Skeletal muscle tissue (tissue), 4 donors: ENCODE data around the gene TBC1D7. TPM values are rescaled to one million over a fixed set of nuclear protein-coding genes. Genes with fewer than 3 reads are reported as not detected.

Experiments used
- H3K27ac ChIP-seq: one replicate; pipeline ENCODE4 v1.7.0; 2013; ENCODE audit warnings: mild to moderate bottlenecking, low read depth, low read length, inconsistent platforms
- H3K27me3 ChIP-seq, 3 donors: one replicate each; pipeline ENCODE4 v1.7.0; 2013; ENCODE audit warnings: low read length in 3 of 3; ENCODE audit not compliant: control insufficient read depth in 3 of 3, insufficient read depth in 3 of 3
- H3K36me3 ChIP-seq, 3 donors: one replicate each; pipeline ENCODE4 v1.7.0; 2013; ENCODE audit warnings: low read length in 3 of 3; ENCODE audit not compliant: control insufficient read depth in 3 of 3, insufficient read depth in 3 of 3
- H3K4me1 ChIP-seq, 3 donors: one replicate each; pipeline ENCODE4 v1.7.0; 2013; ENCODE audit warnings: low read length in 3 of 3, mild to moderate bottlenecking in 3 of 3; ENCODE audit not compliant: control insufficient read depth in 3 of 3, insufficient read depth in 3 of 3
- H3K4me3 ChIP-seq, 3 donors: one replicate each; pipeline ENCODE4 v1.7.0; 2013; ENCODE audit warnings: low read length in 3 of 3
- H3K9ac ChIP-seq, 3 donors: one replicate each; pipeline ENCODE4 v1.7.0; 2013; ENCODE audit warnings: low read length in 3 of 3, mild to moderate bottlenecking in 3 of 3, moderate library complexity in 2 of 3, low read depth in 1 of 3
- H3K9me3 ChIP-seq, 3 donors: one replicate each; pipeline ENCODE4 v1.7.0; 2013; ENCODE audit warnings: low read length in 3 of 3; ENCODE audit not compliant: control insufficient read depth in 3 of 3
- total RNA-seq: library from RNA; depleted of rRNA; stranded (reverse); fragments of >200 nt; gene quantifications from one replicate; pipeline ENCODE4 v1.2.3, GENCODE V29; 2014
- donor health status: Osteomylitis.

TBC1D7 gene
- 17.7 TPM for total RNA-seq

GRCh38 chr6:13328076-13328874, at the start of gene TBC1D7:
Gene TBC1D7, minus strand, starts transcription at chr6:13328537. Its CDS starts 1,639 bp downstream, at chr6:13326898.
- peak within 1 kb of the TSS; percentile 92 to 98 (median 95) for H3K4me3 ChIP-seq
- no peaks in the 10 kb centered on the region for H3K27me3 ChIP-seq
- H3K9ac ChIP-seq, result peak within 1 kb of the TSS; percentile 90 to 97 (median 91)
- no peaks in the 10 kb centered on the region for H3K9me3 ChIP-seq
- peaks cover 3 to 13% (median 6%) of the 10 kb centered on the region in 3 donors for H3K36me3 ChIP-seq
- peaks cover 3 to 13% (median 8%) of the 10 kb centered on the region in 3 donors for H3K4me1 ChIP-seq
- peak within 1 kb of the TSS; percentile 90 for H3K27ac ChIP-seq

- Histone ChIP-seq H3K4me3 (no peak overlapping the region), H3K9ac (no peak overlapping the region), H3K27ac (no peak overlapping the region), H3K4me1 (peaks cover 4 to 10% (median 6%) of the 10 kb centered on the region in 3 donors), H3K27me3 (no peaks in the 10 kb centered on the region), H3K9me3 (peaks cover 0 to 2% (median 0%) of the 10 kb centered on the region in 3 donors), H3K36me3 (no peaks in the 10 kb centered on the region)
Measured at GRCh38 chr6:13377054-13377758, 48.9 kb upstream of the TBC1D7 start.

- peaks cover 0 to 2% (median 0%) of the 10 kb centered on the region in 3 donors for H3K9me3 ChIP-seq
- no peak overlapping the region for H3K27ac ChIP-seq
- H3K9ac ChIP-seq, result no peak overlapping the region
- H3K36me3 ChIP-seq, result no peaks in the 10 kb centered on the region
- peaks cover 4 to 16% (median 6%) of the 10 kb centered on the region in 3 donors for H3K4me1 ChIP-seq
- H3K4me3 ChIP-seq, result no peak overlapping the region
- no peaks in the 10 kb centered on the region for H3K27me3 ChIP-seq
Measured at GRCh38 chr6:13375360-13375878, 47.1 kb upstream of the TBC1D7 start.

DNA sequence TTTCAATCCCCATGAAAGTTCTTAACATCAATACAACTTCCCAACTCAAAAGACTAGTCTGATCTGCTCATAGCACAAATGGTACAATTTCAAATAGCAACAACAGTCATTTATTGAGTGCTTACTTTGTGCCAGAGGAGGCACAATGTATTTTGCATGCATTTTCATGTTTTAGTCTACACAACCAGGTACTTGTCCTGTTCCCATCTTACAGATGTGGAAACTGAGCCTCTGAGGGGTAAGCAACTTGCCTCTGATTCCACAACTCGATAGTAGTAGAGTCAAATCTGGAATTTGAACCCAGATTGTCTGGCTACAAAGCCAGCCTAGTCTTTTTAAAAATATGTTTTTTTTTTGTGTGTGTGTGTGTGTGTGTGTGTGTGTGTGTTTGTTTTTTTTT, 45.6 kb upstream of the TBC1D7 start:
- no peak overlapping the region for H3K27ac ChIP-seq
- peaks cover 0 to 2% (median 0%) of the 10 kb centered on the region in 3 donors for H3K9me3 ChIP-seq
- H3K9ac ChIP-seq, result no peak overlapping the region
- no peaks in the 10 kb centered on the region for H3K36me3 ChIP-seq
- H3K27me3 ChIP-seq, result no peaks in the 10 kb centered on the region
- no peak overlapping the region for H3K4me3 ChIP-seq
- peaks cover 3 to 15% (median 4%) of the 10 kb centered on the region in 3 donors for H3K4me1 ChIP-seq

GRCh38 chr6:13373488-13373886, 45.1 kb upstream of the TBC1D7 start:
- Histone ChIP-seq H3K9ac (no peak overlapping the region), H3K27ac (no peak overlapping the region)

DNA sequence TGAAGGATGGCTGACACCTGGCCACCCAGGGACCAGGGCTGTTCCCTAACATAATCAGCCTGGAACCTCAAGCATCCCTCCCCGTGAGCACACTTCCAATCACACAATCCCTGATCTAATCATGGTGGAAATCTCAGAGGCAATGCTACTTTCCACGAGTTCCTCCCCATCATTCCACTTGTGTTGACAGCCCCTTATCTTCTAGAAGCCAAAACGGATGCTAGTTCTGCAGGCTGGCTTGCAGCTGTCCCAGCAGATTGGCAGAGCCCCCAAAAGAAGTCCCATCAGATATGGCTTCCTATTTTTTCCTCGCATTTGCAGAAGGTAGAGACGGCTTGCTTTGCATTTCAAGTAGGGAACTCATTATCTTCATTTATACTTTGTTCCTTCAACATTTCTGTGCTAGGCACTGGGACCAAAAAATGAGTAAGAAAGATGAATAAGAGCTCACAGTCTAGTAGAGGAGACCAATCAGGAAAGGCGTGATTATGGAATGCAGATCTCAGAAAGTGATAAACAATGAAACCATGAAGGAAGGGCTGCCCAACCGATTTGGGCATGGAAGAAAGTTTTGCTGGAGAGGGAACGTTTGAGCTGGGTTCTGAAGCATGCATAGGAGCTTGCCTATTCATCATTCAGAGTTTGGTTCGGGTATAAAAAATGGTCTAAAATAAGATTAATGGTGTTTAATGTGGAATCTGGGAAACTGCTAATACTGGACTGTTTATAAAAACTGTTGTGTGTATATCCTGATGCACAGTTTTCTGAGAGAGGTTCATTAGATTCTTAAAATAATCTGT, 44.6 kb upstream of the TBC1D7 start:
- peaks cover 0 to 2% (median 0%) of the 10 kb centered on the region in 3 donors for H3K9me3 ChIP-seq
- H3K27ac ChIP-seq, result no peak overlapping the region
- no peaks in the 10 kb centered on the region for H3K36me3 ChIP-seq
- no peak overlapping the region for H3K4me3 ChIP-seq
- no peak overlapping the region for H3K9ac ChIP-seq
- H3K27me3 ChIP-seq, result no peaks in the 10 kb centered on the region
- peaks cover 2 to 20% (median 7%) of the 10 kb centered on the region in 3 donors for H3K4me1 ChIP-seq

More at GRCh38 chr6:13373488-13373886, 45.1 kb upstream of the TBC1D7 start:
- peaks cover 0 to 2% (median 0%) of the 10 kb centered on the region in 3 donors for H3K9me3 ChIP-seq
- no peaks in the 10 kb centered on the region for H3K36me3 ChIP-seq
- peaks cover 0 to 17% (median 2%) of the 10 kb centered on the region in 3 donors for H3K4me1 ChIP-seq
- no peaks in the 10 kb centered on the region for H3K27me3 ChIP-seq
- no peak overlapping the region for H3K4me3 ChIP-seq

GRCh38 chr6:13372076-13372475, 43.7 kb upstream of the TBC1D7 start:
- Histone ChIP-seq H3K4me1 (peaks cover 4 to 28% (median 9%) of the 10 kb centered on the region in 3 donors), H3K9me3 (no peaks in the 10 kb centered on the region), H3K27me3 (no peaks in the 10 kb centered on the region), H3K36me3 (no peaks in the 10 kb centered on the region), H3K4me3 (no peak overlapping the region), H3K9ac (no peak overlapping the region), H3K27ac (no peak overlapping the region)

- no peak overlapping the region for H3K9ac ChIP-seq
- no peaks in the 10 kb centered on the region for H3K9me3 ChIP-seq
- no peak overlapping the region for H3K27ac ChIP-seq
- H3K4me1 ChIP-seq, result peaks cover 4 to 28% (median 9%) of the 10 kb centered on the region in 3 donors
- no peaks in the 10 kb centered on the region for H3K27me3 ChIP-seq
- H3K4me3 ChIP-seq, result no peak overlapping the region
- no peaks in the 10 kb centered on the region for H3K36me3 ChIP-seq
Measured at GRCh38 chr6:13371421-13372072, 43.2 kb upstream of the TBC1D7 start.

- Histone ChIP-seq H3K4me3 (no peak overlapping the region), H3K27me3 (no peaks in the 10 kb centered on the region), H3K27ac (no peak overlapping the region), H3K4me1 (peaks cover 4 to 25% (median 9%) of the 10 kb centered on the region in 3 donors), H3K9ac (no peak overlapping the region), H3K36me3 (no peaks in the 10 kb centered on the region), H3K9me3 (no peaks in the 10 kb centered on the region)
Measured at GRCh38 chr6:13370623-13371022, 42.3 kb upstream of the TBC1D7 start.
